Hypothalamus (tissue), 51 donors: ENCODE measurements around the gene CD160.
"Not testable (repeated sequence)": the region's sequence is repeated elsewhere in the genome, so short reads cannot be mapped to it uniquely, and the experiment has no call there.

Experiments
- DNase-seq, 51 donors: peaks; one replicate each; lab custom pipeline; 2025; lab: John Stamatoyannopoulos, UW

The CD160 gene

DNA sequence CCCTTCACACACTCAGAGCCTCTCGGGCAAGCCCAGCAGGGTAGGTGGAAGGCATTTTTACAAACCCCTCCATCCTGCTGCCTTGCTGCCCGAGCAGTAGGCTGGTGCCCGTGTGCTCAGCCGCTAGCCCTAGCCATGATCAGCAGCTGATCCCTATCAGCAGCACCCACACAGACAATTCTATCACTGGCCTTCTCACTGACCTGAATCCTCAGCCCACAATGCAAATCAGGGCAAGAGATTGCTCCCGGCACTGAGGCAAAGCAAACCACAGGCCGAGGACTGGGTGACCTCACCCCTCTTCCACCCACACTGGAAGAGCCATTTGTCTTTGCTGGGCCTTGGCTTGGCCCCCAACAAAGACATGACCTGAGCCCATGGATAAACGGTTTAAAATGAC, 11.2 kb upstream of the CD160 start:
- DNase-seq = no peak

- DNase-seq = no peak
Measured at GRCh38 chr1:145710291-145711027, 8.8 kb upstream of the CD160 start.

GRCh38 chr1:145711213-145711651, 8.1 kb upstream of the CD160 start:
- no peak for DNase-seq

DNA sequence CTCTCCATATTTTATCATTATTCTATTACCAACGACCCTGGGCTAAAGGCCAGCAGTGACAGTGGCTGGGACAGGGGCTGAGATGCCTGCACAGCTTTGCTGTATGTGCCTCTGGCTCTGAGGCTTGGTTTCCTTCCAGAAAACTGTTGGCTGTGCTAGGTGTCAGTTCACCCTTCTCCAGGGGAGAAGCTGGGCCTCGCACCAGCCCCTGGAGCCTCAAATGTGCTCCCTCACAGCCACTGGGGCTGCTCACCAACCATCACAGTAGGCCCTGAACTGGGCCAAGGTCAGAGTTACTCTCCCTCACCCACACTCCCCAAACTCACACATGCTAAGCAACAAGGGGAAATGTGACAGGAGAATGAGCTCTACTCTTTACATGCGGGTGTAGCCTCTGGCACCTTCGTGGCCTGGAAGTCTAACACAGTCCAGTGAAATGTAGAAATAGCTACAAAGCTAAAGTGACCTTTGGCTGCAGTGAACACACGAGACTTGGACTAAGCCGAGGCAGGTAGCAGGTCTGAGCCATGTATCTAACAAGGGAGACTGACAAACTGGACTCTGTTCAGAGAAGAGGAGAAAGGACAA, 4.7 kb upstream of the CD160 start:
- DNase-seq = no peak

GRCh38 chr1:145716641-145717345, 2.5 kb upstream of the CD160 start:
- DNase-seq = no peak

- DNase-seq = no peak
Measured at GRCh38 chr1:145717833-145718232, 1.5 kb upstream of the CD160 start.

GRCh38 chr1:145718465-145718864, 834 bp upstream of the CD160 start:
- not testable (repeated sequence) for DNase-seq

- no peak for DNase-seq
Measured at GRCh38 chr1:145720556-145720877, 1.2 kb downstream of the CD160 start.

DNA sequence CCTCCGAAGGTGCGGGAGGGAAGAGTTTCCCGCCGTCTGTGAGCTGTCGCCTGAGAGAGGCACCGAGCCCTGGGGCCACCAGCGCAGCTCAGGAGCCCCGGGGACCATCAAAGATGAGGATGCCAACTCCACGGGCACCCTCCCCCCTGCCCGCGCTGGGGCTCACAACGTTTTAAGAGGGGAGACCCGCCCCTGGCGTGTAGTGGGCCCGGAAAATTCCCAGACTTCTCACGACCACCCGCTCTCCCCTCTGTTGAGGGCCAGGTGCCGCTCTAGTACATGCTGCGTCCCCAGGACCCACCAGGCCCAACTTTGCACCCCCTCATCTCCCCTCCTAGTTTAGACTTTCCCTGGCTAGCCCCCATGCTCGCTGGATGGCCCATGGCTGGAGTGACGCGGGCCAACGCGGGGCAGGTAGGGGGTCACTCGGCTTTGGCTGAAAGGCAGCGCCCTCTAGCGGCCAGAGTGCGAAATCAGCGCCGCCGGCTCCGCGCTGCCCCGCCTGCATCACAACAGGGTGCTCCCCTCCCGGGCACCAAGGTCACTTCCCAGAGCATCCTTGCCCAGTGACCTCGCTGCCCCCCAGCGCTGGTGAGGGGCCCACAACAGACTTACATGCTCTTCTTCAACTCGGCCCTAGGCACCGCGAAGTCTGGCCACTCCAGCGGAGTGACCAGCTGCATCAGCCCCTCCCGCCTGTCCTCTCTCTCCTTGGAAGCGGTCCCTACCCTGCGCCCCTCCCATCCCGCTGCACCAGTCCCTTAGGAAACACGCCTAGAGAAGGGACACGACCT, 1.8 kb downstream of the CD160 start:
- peak in 49 of 51 donors; percentile 6 to 84 (median 45) for DNase-seq

DNA sequence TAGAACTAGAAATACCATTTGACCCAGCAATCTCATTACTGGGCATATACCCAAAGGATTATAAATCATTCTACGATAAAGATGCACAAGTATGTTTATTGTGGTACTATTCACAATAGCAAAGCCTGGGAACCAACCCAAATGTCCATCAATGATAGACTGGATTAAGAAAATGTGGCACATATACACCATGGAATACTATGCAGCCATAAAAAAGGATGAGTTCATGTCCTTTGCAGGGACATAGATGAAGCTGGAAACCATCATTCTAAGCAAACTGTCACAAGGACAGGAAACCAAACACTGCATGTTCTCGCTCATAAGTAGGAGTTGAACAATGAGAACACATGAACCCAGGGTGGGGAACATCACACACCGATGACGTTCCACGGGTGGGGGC, 6.9 kb downstream of the CD160 start:
- DNase-seq = not testable (repeated sequence)

GRCh38 chr1:145729196-145729595, 9.9 kb downstream of the CD160 start:
- no peak for DNase-seq

DNA sequence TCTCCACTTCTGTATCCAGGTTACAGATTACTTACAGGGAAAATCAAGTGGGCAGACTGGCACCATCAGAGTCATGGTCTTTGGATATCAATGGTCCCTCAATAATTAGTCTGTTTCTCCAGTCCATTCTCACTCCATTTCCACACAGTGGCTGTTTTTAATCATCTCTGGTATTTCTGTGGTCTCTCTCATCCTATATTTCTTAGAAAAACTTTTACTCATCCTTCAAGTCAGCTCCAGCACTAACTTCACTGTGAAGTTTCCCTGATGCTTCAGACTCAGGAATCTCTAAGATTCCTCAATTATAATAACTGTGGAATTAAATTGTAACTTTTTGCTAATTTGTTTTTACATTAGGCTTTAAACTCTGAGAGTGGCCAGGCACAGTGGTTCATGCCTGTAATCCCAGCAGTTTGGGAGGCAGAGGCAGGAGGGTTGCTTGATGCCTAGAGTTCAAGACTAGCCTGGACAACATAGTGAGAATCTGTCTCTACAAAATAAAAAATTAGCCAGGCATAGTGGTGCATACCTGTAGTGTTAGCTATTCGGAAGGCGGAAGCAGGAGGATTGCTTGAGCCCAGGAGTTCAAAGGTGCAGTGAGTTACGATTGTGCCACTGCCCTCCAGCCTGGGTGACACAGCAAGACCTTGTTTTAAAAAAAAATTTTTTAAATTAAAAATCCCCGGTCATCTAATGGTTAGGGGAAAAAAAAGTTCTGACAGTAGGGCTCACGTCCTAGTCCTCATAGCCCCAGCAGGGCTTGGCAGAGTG, 10.6 kb downstream of the CD160 start:
- no peak for DNase-seq

GRCh38 chr1:145730467-145730866, 11.2 kb downstream of the CD160 start:
- DNase-seq = no peak

- no peak for DNase-seq
Measured at GRCh38 chr1:145730900-145731299, 11.6 kb downstream of the CD160 start.

- DNase-seq = no peak
Measured at GRCh38 chr1:145736191-145736590, 16.9 kb downstream of the CD160 start.

- no peak for DNase-seq
Measured at GRCh38 chr1:145740269-145740668, 21.0 kb downstream of the CD160 start.

GRCh38 chr1:145747398-145748247, 28.3 kb downstream of the CD160 start:
- no peak for DNase-seq

- DNase-seq = no peak
Measured at GRCh38 chr1:145750426-145750825, 31.1 kb downstream of the CD160 start.

- DNase-seq = peak in 15 of 51 donors; percentile 1 to 33 (median 8)
Measured at GRCh38 chr1:145751491-145752037, 32.3 kb downstream of the CD160 start.
